ENCODE results near the gene CUL1.

Gene CUL1

DNA sequence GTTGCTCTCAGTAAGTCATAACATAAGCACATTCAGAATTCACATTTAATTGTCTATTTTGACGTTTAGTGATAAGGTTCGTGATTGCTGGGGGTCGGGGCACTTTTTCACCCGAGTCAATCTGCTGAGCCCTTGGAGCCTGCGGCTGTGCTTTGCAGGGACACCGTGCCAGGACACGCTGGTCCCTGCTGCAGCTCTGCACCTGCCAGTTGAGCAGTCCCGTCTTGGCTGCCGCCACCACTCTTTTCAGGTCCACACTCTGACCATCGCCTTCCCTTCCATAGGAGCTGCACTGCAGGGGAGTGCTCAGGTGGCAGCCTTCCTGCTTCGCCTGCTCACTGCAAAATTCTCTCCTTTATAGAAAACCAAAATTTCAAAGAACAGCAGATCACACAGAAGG, 36.4 kb downstream of the CUL1 start:
- no peak overlapping the region for H3K27ac ChIP-seq (ENCODE audit: low read depth, low read length)
- H3K9me3 ChIP-seq (ENCODE audit: insufficient read depth, low read depth, low read length), result no peaks in the 10 kb centered on the region
- WGBS, result 96% methylated on average over 11 of the region's 11 CpGs

DNA sequence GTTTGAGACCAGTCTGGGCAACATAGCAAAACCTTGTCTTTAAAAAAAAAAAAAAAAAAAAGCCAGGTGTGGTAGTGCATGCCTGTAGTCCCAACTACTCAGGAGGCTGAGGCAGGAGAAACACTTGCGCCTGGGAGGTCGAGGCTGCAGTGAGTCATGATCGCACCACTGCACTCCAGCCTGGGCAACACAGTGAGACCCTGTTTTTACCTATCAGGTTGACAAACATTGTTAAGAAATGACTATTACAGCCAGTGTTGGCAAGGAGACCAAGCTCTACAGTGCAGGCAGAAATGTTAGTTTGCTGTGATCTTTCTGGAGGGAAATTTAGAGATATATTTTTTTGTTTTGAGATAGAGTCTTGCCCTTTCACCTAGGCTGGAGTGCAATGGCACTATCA, 37.3 kb downstream of the CUL1 start:
- 96% methylated on average over 3 of the region's 3 CpGs for WGBS
- no peaks in the 10 kb centered on the region for H3K9me3 ChIP-seq (ENCODE audit: insufficient read depth, low read depth, low read length)
- H3K27ac ChIP-seq (ENCODE audit: low read depth, low read length), result no peak overlapping the region
- H3K9ac ChIP-seq (ENCODE audit: low read depth, low read length), result no peak overlapping the region
- no peaks in the 10 kb centered on the region for H3K27me3 ChIP-seq (ENCODE audit: insufficient read depth, low read length)
- no peak overlapping the region for H3K4me3 ChIP-seq (ENCODE audit: low read length)
- peaks cover 92% of the 10 kb centered on the region for H3K36me3 ChIP-seq (ENCODE audit: insufficient read depth, low read length)
- no peaks in the 10 kb centered on the region for H3K4me1 ChIP-seq (ENCODE audit: insufficient read depth, low read length)

More for the DNA sequence above, 36.4 kb downstream of the CUL1 start:
- H3K9ac ChIP-seq (ENCODE audit: low read depth, low read length), result no peak overlapping the region
- H3K4me3 ChIP-seq (ENCODE audit: low read length), result no peak overlapping the region
- H3K4me1 ChIP-seq (ENCODE audit: insufficient read depth, low read length), result no peaks in the 10 kb centered on the region
- H3K36me3 ChIP-seq (ENCODE audit: insufficient read depth, low read length), result peaks cover 92% of the 10 kb centered on the region
- no peaks in the 10 kb centered on the region for H3K27me3 ChIP-seq (ENCODE audit: insufficient read depth, low read length)

DNA sequence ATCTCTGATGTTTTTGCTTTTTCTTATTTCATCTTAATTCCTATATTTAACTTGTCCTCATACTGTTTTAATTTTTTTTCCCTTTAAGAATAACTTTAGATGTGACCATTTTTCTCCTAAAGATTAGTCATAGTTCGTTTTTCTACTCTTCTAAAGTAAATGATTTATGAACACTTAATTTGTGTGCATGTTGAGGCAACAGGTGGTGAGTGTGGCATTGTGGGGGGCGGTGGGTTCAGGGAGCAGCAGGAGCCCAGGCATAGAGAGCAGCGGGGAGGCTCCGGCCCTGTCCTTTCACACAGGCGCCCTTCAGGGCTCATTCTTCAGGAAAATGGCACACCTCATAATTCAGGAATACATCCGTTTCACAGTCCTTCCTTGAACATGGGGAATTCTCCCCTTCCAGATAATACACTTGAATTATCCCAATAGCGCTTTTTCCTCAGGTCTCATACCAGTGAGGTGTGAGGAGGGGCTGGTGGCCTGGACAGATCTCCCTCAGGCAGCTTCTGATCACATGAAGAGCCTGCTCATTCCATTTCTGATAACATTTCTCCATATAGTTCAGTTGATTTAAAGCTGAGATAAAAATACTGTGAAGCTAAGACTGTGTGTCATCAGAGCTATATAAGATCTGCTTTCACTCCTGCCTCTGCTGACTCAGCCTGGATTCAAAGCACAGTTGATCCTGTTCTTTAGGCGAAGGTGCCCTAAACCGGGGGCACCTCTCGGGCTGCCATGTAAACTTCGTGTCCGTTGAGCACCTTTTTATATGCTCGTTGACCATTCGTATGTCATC, 40.2 kb downstream of the CUL1 start:
- no peak overlapping the region for H3K27ac ChIP-seq (ENCODE audit: low read depth, low read length)
- H3K4me1 ChIP-seq (ENCODE audit: insufficient read depth, low read length), result no peaks in the 10 kb centered on the region
- 93% methylated on average over 13 of the region's 14 CpGs for WGBS
- no peaks in the 10 kb centered on the region for H3K27me3 ChIP-seq (ENCODE audit: insufficient read depth, low read length)
- H3K4me3 ChIP-seq (ENCODE audit: low read length), result no peak overlapping the region
- peaks cover 76% of the 10 kb centered on the region for H3K36me3 ChIP-seq (ENCODE audit: insufficient read depth, low read length)
- no peak overlapping the region for H3K9ac ChIP-seq (ENCODE audit: low read depth, low read length)
- H3K9me3 ChIP-seq (ENCODE audit: insufficient read depth, low read depth, low read length), result no peaks in the 10 kb centered on the region

DNA sequence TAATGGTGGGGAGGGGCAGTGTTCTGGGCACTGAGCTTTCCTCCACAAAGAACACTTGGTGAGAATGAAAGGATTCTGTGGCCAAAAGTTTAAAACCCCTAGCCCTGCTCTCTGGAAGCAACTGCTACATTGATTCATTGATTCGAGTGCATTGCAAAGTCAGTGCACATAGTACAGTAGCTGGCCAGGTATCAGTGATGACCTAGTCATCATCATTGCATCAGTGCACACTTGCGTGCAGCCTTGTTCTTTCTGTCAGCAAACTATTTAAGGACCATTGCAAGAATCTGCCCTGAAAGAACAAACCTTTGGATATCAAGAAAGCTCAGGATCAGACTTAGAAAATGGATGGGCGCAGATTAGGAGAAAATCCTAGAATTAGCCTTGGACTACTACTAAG, 47.4 kb downstream of the CUL1 start:
- 76% methylated on average over 3 of the region's 3 CpGs for WGBS
- no peak overlapping the region for H3K9ac ChIP-seq (ENCODE audit: low read depth, low read length)
- H3K27ac ChIP-seq (ENCODE audit: low read depth, low read length), result peak overlapping the region; percentile 65; the same call in 1 of the 2 replicates
- H3K27me3 ChIP-seq (ENCODE audit: insufficient read depth, low read length), result no peaks in the 10 kb centered on the region
- no peaks in the 10 kb centered on the region for H3K9me3 ChIP-seq (ENCODE audit: insufficient read depth, low read depth, low read length)
- H3K4me1 ChIP-seq (ENCODE audit: insufficient read depth, low read length), result peaks cover 37% of the 10 kb centered on the region
- H3K4me3 ChIP-seq (ENCODE audit: low read length), result no peak overlapping the region
- H3K36me3 ChIP-seq (ENCODE audit: insufficient read depth, low read length), result peaks cover 17% of the 10 kb centered on the region

DNA sequence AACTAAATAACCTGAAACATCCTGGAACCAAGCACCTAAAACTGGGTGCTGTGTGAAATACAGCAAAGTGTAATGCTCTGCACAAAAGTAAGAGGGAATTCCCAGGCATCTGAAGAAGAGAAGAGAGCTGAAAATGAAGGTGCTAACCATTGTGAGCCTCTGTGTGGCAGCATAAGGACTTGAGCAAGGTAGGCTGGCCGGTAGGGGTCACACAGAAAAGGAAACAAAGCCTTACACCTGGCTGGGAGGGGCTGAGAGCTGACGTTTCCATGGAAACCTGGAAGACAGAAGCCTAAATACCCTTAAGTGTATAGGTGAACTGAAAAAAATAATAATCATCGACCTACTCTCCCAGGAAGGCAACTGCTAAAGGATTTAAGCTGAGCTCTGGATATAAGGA, 48.6 kb downstream of the CUL1 start:
- WGBS, result 16% methylated on average over 2 of the region's 3 CpGs
- 0 out of 2 replicates have a peak overlapping the region, but pooled peaks have one; percentile 10 for H3K9ac ChIP-seq (ENCODE audit: low read depth, low read length)
- H3K36me3 ChIP-seq (ENCODE audit: insufficient read depth, low read length), result peaks cover 12% of the 10 kb centered on the region
- no peaks in the 10 kb centered on the region for H3K27me3 ChIP-seq (ENCODE audit: insufficient read depth, low read length)
- peaks cover 37% of the 10 kb centered on the region for H3K4me1 ChIP-seq (ENCODE audit: insufficient read depth, low read length)
- H3K27ac ChIP-seq (ENCODE audit: low read depth, low read length), result peak overlapping the region; percentile 66
- H3K4me3 ChIP-seq (ENCODE audit: low read length), result no peak overlapping the region
- no peaks in the 10 kb centered on the region for H3K9me3 ChIP-seq (ENCODE audit: insufficient read depth, low read depth, low read length)

DNA sequence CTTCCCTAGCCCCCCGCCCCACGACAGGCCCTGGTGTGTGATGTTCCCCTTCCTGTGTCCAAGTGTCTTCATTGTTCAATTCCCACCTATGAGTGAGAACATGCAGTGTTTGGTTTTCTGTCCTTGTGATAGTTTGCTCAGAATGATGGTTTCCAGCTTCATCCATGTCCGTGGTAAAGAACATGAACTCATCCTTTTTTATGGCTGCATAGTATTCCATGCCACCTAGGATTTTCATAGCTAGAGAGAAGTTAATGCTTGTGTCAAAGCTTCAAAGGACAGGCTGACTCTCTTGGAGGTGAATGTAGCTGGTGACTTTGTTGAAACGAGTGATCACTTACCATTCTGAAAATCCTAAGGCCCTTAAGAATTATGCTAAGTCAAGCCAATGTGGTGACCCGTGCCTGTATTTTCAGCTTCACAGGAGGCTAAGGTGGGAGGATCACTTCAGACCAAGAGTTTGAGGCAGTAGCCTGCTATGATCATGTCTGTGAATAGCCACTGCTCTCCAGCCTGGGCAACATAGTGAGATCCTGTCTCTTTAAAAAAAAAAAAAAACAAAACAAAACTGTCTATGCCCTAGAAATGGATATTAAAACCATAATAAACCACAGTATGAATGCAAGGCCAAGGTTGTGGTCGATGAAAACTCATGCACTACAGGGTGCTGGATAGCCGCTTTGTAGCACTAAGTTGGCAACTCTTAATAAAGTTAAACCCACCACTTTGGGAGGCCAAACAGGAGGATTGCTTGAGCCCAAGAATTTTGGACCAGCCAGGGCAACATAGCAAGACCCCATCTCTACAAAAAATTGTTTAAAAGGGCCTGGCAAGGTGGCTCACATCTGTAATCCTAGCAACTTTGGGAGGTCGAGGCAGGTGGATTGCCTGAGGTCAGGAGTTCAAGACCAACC, 52.0 kb downstream of the CUL1 start:
- WGBS, result 89% methylated on average over 8 of the region's 8 CpGs
- H3K27me3 ChIP-seq (ENCODE audit: insufficient read depth, low read length), result no peaks in the 10 kb centered on the region
- peaks cover 36% of the 10 kb centered on the region for H3K36me3 ChIP-seq (ENCODE audit: insufficient read depth, low read length)
- H3K4me1 ChIP-seq (ENCODE audit: insufficient read depth, low read length), result peaks cover 21% of the 10 kb centered on the region
- H3K9ac ChIP-seq (ENCODE audit: low read depth, low read length), result no peak overlapping the region
- no peak overlapping the region for H3K27ac ChIP-seq (ENCODE audit: low read depth, low read length)
- H3K9me3 ChIP-seq (ENCODE audit: insufficient read depth, low read depth, low read length), result no peaks in the 10 kb centered on the region
- no peak overlapping the region for H3K4me3 ChIP-seq (ENCODE audit: low read length)

DNA sequence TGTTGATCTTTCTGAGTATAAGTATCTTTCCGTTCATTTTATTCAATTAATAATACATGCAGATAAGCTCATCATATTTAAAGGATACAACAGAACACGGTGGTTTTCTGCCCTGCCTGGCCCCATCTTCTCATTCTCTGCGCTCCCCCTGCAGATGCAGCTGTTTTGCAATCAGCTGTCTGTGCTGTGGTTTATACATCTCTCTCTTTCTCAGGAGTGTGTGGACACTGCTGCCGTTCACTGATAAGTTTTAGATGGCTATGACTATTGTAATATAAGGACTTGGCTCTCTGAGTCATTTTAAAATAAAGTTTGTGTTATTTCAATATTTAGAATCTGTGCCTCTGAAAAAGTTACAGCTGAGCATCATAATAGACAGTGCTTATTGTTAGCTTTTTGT, 54.5 kb downstream of the CUL1 start:
- WGBS, result 99% methylated on average over 3 of the region's 4 CpGs
- no peak overlapping the region for H3K27ac ChIP-seq (ENCODE audit: low read depth, low read length)
- H3K9ac ChIP-seq (ENCODE audit: low read depth, low read length), result no peak overlapping the region
- peaks cover 51% of the 10 kb centered on the region for H3K36me3 ChIP-seq (ENCODE audit: insufficient read depth, low read length)
- H3K4me3 ChIP-seq (ENCODE audit: low read length), result no peak overlapping the region
- H3K27me3 ChIP-seq (ENCODE audit: insufficient read depth, low read length), result no peaks in the 10 kb centered on the region
- no peaks in the 10 kb centered on the region for H3K9me3 ChIP-seq (ENCODE audit: insufficient read depth, low read depth, low read length)
- H3K4me1 ChIP-seq (ENCODE audit: insufficient read depth, low read length), result no peaks in the 10 kb centered on the region

DNA sequence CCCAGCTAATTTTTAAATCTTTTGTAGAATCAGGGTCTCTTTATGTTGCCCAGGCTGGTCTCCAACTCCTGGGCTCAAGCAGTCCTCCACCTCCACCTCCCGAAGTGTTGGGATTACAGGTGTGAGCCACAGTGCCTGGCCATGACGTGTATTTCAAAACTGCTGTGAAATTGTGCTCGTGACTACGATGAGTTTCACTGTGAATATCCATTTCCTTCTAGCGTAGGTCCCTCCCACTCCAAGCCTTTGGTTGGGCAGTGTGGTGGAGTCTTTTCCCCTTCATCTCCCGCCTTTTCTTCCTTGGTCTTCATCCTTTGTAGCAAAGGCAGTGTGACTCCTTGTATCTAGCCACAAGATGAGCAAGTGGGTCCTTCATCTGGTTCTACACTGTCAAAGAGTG, 56.2 kb downstream of the CUL1 start:
- H3K36me3 ChIP-seq (ENCODE audit: insufficient read depth, low read length), result peaks cover 68% of the 10 kb centered on the region
- WGBS, result 89% methylated on average over 6 of the region's 6 CpGs
- H3K27me3 ChIP-seq (ENCODE audit: insufficient read depth, low read length), result no peaks in the 10 kb centered on the region
- H3K4me1 ChIP-seq (ENCODE audit: insufficient read depth, low read length), result no peaks in the 10 kb centered on the region
- H3K9ac ChIP-seq (ENCODE audit: low read depth, low read length), result no peak overlapping the region
- H3K27ac ChIP-seq (ENCODE audit: low read depth, low read length), result no peak overlapping the region
- H3K4me3 ChIP-seq (ENCODE audit: low read length), result no peak overlapping the region
- no peaks in the 10 kb centered on the region for H3K9me3 ChIP-seq (ENCODE audit: insufficient read depth, low read depth, low read length)

DNA sequence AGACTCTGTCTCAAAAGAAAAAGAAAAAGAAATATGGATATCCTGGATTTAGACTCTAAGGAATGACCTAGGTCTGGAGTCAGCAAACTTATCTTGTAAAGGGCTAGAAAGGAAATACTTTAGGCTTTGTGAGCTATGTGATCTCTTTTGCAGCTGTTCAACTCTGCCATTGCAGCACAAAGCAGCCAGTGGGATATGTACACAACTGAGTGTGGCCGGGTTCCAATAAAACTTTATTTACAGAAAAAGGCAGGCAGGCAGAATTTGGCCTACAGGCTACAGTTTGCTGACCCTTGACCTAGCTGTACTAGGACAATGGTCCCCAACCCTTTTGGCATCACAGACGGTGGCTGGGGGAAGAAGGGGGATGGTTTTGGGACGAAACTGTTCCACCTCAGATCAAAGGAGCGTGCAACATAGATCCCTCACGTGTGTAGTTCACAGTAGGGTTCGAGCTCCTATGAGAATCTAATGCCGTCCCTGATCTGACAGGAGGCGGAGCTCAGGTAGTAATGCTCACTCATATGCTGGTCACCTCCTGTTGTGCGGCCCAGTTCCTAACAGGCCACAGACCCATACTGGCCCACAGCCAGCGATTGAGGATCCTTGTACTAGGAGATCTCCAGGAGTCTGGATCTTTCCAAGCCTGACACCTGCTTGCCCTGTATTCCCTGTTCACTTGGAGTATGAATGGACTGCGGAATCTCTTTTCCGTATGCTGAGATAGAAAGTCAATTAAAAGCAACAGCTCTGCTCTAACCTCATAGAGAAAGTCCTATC, 63.0 kb downstream of the CUL1 start:
- no peaks in the 10 kb centered on the region for H3K4me1 ChIP-seq (ENCODE audit: insufficient read depth, low read length)
- no peaks in the 10 kb centered on the region for H3K27me3 ChIP-seq (ENCODE audit: insufficient read depth, low read length)
- H3K9ac ChIP-seq (ENCODE audit: low read depth, low read length), result no peak overlapping the region
- H3K9me3 ChIP-seq (ENCODE audit: insufficient read depth, low read depth, low read length), result no peaks in the 10 kb centered on the region
- H3K36me3 ChIP-seq (ENCODE audit: insufficient read depth, low read length), result peaks cover 90% of the 10 kb centered on the region
- no peak overlapping the region for H3K4me3 ChIP-seq (ENCODE audit: low read length)
- no peak overlapping the region for H3K27ac ChIP-seq (ENCODE audit: low read depth, low read length)
- 95% methylated on average over 12 of the region's 12 CpGs for WGBS

DNA sequence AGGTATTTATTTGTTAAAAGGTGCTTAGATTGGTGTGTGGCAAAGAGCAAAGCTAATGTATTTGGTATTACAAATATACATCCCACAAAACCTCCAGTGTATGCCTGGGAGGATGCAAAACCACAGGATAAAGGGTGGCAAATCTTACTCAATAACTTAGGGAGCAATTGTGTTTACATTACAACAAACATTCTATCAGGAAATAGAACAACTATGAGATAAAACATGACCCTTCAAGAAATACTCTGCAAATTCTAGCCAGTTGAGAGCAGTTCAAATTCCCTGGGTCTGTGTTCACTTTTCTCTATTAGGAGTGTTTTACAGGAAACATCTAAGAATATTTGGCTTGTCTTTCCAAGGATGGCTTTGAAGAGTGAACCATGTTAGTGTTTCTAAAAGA, 64.9 kb downstream of the CUL1 start:
- Histone ChIP-seq H3K4me1 (ENCODE audit: insufficient read depth, low read length) (no peaks in the 10 kb centered on the region), H3K27me3 (ENCODE audit: insufficient read depth, low read length) (no peaks in the 10 kb centered on the region), H3K9me3 (ENCODE audit: insufficient read depth, low read depth, low read length) (no peaks in the 10 kb centered on the region), H3K36me3 (ENCODE audit: insufficient read depth, low read length) (peaks cover 89% of the 10 kb centered on the region), H3K27ac (ENCODE audit: low read depth, low read length) (no peak overlapping the region), H3K9ac (ENCODE audit: low read depth, low read length) (no peak overlapping the region), H3K4me3 (ENCODE audit: low read length) (no peak overlapping the region)

DNA sequence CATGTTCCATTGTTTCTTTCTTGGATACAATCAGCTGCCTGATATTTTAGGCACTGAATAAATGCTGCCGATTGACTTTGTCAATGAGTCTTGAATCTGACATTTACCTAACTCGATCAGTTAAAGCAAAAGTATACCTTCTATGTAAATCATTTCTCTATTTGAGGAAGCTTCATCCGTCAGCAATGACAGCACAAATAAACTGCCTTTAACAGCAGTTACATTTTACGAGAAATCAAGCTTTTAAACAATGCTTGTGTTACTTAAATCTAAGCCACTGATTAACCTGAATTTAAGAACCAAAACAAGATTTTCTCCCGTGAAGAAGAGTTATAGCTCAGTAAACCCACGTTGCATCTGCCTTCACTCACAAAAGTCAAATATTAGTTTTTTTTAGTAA, 71.3 kb downstream of the CUL1 start:
- Histone ChIP-seq H3K9ac (ENCODE audit: low read depth, low read length) (no peak overlapping the region), H3K27me3 (ENCODE audit: insufficient read depth, low read length) (no peaks in the 10 kb centered on the region), H3K9me3 (ENCODE audit: insufficient read depth, low read depth, low read length) (no peaks in the 10 kb centered on the region), H3K27ac (ENCODE audit: low read depth, low read length) (no peak overlapping the region), H3K4me3 (ENCODE audit: low read length) (no peak overlapping the region), H3K36me3 (ENCODE audit: insufficient read depth, low read length) (peaks cover 88% of the 10 kb centered on the region), H3K4me1 (ENCODE audit: insufficient read depth, low read length) (peaks cover 16% of the 10 kb centered on the region)
- 95% methylated on average over 6 of the region's 6 CpGs for WGBS

Data from HUES64 (cell line).